GM08714 (cell line): ENCODE results near the gene CNIH2.
"Not testable (repeated sequence)": the region's sequence is repeated elsewhere in the genome, so short reads cannot be mapped to it uniquely, and the experiment has no call there.

Experiments used
- H3K4me3 ChIP-seq: fragments of 200-500 bp; sonication (Bioruptor generic); 2 replicates; pipeline ENCODE4 v1.5.1; 2014; ENCODE audit warnings: mild to moderate bottlenecking, low read length, inconsistent platforms
- ZNF274 ChIP-seq: IDR thresholded peaks from 2 replicates; pipeline ENCODE4 v1.6.1; 2012; ENCODE audit warnings: mild to moderate bottlenecking, low read depth, low read length

Gene CNIH2

DNA sequence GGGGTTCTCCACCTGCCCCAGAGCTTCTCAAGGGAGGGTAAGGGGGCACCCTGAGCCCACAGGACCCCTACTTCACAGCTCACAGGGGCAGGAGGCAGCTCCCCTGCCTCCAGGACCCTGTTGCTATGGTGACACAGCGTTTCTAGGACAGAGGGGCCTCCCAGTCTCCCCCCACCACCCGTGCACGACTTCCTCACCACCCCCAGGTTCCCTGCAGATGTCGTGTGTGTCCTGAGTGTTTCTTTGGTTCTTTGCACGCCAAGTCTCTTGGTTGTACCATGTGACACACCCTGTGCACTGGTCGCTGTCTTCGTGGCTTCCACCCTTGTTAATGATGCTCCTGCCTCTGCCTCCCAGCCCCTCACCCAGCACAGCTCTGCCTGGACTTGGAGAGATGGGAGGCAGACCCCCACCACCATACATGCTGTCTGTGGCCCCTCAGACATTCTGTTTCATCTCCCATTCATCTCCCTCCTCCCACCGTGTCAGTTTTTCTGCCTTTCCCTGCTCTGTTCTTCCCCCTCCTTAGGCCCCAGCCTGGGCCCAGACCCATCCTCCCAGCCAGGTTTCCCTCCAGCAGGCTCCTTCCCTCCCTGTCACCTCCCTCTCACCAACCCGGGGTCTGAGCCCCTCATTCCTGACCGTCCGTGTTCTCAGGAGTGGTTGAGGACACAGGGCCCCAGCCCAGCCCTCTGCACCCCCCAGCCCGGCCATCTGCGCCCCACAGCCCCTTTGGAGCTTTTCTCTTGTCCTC lies 34.0 kb upstream of the CNIH2 start:
- no peak overlapping the region for H3K4me3 ChIP-seq
- TF ChIP-seq ZNF274 = no peak

DNA sequence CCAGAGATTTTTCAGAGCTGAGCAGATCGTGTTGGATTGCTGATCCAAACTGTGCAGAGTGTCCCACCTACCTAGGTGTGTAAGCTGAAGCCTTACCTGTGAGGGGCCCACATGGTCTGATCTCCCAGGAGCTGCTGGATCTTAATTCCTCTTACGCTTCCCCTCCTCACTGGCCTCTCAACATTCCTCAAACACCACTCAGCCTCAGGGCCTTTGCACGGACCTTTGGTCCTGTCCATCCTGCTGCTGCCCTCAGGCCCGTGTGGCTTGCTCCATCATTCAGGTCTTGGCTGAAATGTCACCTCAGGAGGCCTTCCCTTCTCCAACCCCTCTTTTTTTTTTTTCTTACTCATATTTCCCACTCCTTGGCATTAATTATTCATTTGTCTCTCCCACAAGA lies 30.7 kb upstream of the CNIH2 start:
- TF ChIP-seq ZNF274 = no peak
- no peak overlapping the region for H3K4me3 ChIP-seq

DNA sequence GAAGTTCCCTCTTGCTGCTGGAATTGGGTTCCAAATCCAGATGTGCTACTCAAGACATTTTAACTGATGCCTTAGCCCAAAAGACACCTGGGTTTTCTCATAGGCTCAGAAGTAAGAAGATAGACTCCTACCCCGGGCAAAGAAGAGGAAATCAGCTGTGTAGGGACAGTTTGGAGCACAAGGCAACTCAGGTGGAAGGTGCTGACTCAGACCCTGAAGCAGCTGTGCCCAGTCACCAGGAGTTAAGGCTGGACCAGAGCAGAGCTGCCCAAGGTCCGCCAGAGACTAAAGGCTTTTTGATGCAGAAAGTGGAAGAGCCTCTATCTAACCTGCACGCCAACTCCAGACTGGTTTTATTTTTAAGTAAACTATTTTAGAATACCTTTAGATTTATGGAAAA lies 30.2 kb upstream of the CNIH2 start:
- no peak for TF ChIP-seq ZNF274
- H3K4me3 ChIP-seq = no peak overlapping the region

DNA sequence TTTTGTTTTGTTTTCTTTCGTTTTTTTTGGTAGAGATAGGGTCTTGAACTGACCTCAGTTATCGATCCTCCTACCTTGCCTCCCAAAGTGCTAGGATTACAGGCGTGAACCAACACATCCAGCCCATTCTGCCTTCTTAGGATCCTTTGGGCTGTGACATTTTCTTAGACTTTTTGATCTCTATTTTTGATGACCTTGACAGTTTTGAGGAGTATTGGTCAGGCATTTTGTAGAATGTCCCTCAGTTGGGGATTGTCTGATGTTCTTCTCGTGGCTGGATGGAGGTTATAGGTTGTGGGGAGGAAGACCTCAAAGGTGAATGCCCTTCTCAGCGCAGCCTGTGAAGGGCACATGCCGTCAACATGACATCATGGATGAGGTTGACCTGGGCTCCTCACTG lies 29.1 kb upstream of the CNIH2 start:
- H3K4me3 ChIP-seq = no peak overlapping the region
- TF ChIP-seq ZNF274 = no peak

DNA sequence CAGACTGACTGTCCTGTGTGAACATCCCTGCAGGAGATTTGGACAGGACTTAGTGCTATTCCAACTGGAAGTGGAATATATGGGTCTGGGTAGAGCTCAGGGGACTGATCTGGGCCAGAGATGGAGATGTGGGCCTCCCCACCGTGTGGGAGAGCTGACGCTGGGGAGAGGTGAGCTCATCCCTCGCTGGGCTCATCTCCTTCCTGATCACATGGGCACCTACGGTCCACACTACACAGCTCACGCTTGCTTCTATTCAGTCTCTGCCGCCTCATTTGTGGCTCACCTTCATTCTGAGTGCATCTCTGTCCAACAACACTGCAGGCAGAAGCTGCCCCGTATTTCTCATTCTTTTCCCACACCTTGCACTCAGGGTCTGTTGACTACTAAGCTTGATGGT lies 26.2 kb upstream of the CNIH2 start:
- TF ChIP-seq ZNF274 = no peak
- H3K4me3 ChIP-seq = no peak overlapping the region

DNA sequence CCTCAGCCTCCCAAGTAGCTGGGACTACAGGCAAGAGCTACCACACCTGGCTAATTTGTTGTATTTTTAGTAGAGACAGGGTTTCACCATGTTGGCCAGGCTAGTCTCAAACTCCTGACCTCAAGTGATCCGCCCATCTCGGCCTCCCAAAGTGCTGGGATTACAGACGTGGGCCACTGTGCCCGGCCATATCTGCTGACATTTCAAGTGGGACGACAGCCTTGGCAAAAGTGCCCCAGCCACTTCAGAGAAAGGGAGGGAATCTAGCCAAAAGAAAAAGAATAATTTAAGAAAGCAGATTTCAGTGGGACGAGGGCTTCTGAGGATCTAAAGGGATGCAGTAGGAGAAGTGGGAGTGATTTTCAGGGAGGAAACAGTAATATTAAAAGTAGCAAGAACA lies 24.9 kb upstream of the CNIH2 start:
- not testable (repeated sequence) for H3K4me3 ChIP-seq

DNA sequence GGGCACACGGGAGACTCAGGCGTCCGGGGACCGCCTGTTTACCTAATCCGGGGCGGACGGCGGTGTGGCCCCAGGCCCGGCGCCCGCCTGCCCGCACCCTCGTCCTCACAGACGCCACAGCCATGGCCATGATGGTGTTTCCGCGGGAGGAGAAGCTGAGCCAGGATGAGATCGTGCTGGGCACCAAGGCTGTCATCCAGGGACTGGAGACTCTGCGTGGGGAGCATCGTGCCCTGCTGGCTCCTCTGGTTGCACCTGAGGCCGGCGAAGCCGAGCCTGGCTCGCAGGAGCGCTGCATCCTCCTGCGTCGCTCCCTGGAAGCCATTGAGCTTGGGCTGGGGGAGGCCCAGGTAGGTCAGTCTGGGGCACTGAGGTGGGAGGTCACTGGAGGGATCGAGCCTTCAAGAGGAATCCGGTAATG lies 19.5 kb upstream of the CNIH2 start:
- peak overlapping the region; percentile 86 for H3K4me3 ChIP-seq
- TF ChIP-seq ZNF274 = no peak

DNA sequence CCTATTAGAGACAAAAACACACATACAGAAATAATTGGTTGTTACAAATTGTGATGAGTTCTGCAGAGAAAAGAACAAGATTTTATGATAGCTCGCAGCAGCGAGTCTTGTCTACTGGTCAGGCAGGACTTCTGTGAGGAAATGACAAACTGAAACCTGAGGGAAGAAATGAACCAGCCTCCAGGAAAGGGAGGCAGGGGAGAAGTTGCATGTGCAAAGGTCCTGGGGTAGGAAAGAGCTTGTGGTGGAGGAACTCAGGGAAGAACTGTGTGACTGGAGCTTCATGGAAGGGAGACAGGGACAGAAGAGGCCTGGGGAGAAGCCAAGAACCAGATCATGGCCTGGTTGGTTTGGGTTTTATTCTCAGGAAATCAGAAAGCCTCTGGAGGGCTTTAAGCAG lies 18.8 kb upstream of the CNIH2 start:
- no peak for TF ChIP-seq ZNF274
- H3K4me3 ChIP-seq = no peak overlapping the region

DNA sequence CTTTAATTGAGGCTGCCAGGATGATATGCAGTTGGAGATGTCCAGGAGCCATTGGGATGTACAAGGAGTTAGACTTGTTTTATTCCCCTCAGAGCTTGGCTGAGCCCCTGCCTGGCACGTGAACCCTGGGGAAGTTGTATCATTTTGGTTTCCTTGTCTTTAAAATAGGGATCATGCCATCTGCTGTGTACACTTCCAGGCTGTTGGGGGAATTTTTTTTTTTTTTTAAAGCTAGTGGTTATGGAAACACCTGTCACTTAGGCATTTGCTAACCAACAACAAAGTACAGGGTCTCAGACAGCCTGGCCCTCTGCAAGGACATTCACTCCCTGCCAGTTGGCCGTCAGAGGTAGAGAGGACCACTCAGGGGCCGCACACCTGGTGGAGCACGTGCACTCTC lies 18.0 kb upstream of the CNIH2 start:
- no peak for TF ChIP-seq ZNF274
- no peak overlapping the region for H3K4me3 ChIP-seq

DNA sequence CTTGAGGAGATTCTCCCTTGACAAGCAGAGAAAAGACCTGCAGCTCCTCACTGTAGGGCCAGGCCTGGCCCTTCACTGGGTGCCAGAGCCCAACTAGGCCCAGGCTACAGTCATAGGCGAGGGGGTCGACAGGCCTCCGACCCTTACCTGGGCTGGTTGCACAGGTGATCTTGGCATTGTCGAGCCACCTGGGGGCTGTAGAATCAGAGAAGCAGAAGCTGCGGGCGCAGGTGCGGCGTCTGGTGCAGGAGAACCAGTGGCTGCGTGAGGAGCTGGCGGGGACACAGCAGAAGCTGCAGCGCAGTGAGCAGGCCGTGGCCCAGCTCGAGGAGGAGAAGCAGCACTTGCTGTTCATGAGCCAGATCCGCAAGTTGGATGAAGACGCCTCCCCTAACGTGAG lies 16.4 kb upstream of the CNIH2 start:
- no peak overlapping the region for H3K4me3 ChIP-seq
- no peak for TF ChIP-seq ZNF274

DNA sequence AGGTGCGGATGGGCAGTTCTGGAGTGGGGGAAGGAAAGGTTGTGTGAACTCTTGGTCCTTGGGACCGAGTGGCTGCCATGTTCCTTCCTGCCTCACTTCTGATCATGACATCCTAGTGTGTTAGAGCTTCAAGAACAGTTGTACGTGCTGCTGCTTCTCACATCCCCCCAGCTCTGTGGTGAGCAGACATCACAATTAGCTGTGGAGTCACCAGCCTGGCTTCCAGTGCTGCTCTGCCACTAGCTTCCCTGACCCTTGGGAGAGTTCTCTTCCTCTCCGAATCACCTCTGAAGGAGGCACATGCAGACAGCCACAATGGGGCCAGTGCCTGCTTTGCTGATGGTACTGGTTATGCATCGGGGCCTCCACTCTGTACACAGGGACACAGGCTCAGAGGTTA lies 15.8 kb upstream of the CNIH2 start:
- H3K4me3 ChIP-seq = no peak overlapping the region
- TF ChIP-seq ZNF274 = no peak

DNA sequence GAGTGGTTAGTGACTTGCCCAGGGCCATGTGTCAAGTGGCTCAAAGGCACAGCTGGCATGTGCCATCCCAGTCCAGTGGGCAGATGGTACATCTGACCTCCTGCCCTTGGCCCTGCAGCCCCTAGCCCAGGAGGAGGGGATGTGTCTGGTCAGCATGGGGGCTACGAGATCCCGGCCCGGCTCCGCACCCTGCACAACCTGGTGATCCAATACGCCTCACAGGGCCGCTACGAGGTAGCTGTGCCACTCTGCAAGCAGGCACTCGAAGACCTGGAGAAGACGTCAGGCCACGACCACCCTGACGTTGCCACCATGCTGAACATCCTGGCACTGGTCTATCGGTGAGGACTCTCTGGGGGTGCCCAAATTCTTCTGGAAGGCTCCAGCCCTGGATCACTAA lies 15.3 kb upstream of the CNIH2 start:
- no peak for TF ChIP-seq ZNF274
- H3K4me3 ChIP-seq = no peak overlapping the region

DNA sequence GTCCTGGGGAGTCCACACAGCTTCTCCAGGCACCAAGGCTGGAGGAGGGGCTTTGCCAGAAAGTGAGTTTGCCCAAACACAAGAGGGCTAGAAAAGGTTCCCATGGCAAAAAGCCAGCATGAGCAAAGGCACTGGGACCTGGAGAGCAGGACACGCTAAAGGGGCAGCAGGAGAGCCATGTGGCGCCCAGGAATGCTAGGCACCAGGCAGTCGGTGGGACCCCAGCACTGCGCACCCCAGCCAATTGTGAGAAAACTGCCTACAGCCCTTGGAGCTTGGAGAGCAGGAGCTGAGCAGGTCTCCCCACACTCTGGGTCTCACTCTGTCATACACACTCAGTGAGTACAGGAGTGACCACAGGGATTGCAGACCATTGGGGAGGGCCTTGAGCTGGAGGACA lies 14.7 kb upstream of the CNIH2 start:
- no peak overlapping the region for H3K4me3 ChIP-seq
- no peak for TF ChIP-seq ZNF274

DNA sequence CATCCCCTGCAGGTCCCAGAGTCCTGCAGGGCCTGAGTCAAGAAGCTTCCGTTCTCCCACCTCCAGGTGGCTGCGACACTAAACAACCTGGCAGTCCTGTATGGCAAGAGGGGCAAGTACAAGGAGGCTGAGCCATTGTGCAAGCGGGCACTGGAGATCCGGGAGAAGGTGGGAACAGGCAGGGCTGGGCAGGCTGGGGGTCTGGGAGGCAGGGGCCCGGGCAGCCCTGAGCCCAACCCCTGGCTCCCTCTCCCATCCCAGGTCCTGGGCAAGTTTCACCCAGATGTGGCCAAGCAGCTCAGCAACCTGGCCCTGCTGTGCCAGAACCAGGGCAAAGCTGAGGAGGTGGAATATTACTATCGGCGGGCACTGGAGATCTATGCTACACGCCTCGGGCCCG lies 14.2 kb upstream of the CNIH2 start:
- no peak for TF ChIP-seq ZNF274
- no peak overlapping the region for H3K4me3 ChIP-seq

DNA sequence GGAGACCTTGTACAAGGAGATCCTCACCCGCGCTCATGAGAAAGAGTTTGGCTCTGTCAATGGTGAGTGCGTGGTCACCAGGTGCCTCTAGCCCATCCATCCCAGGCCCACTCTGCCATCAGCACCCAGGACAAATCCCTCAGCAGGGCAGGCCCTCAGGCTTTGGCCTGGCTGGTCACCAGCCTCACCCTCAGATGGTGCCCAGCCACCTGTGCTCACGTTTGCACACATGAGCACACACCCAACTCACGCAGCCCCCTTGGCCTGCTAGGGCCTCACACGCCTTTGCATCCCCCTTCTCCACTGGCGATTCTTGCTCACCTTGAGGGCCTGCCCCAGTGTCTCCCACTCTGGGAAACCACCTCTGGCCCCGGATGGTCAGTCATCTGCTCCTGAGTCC lies 13.6 kb upstream of the CNIH2 start:
- no peak for TF ChIP-seq ZNF274

DNA sequence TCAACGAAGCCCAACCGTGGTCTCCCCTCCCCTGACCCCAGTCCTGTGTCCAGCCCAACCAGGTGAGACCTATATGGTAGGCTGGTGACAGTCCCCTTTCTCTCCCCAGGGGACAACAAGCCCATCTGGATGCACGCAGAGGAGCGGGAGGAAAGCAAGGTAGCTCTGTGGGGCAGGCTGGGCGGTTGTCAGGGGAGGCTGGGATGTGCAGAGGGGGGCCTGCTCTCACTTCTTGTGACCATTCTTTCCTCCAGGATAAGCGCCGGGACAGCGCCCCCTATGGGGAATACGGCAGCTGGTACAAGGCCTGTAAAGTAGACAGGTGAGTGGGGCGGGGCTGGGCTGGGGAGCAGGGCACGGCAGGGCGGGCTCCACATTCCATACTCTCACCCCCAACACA lies 13.1 kb upstream of the CNIH2 start:
- no peak overlapping the region for H3K4me3 ChIP-seq
- no peak for TF ChIP-seq ZNF274

More for the DNA sequence above, 13.6 kb upstream of the CNIH2 start:
- H3K4me3 ChIP-seq = no peak overlapping the region
